RCC 7860 (cell line): Measurements from ENCODE around the gene FAM89B.

Source experiments
- DNase-seq: peaks from one replicate; pipeline ENCODE4 v3.0.0-alpha.2; 2015; ENCODE audit warnings: low spot score
- FAIRE-seq: peaks from 2 replicates; lab custom pipeline; 2012; peaks lifted over from hg19 to GRCh38; lab: Jason Lieb, UNC

Gene FAM89B

DNA sequence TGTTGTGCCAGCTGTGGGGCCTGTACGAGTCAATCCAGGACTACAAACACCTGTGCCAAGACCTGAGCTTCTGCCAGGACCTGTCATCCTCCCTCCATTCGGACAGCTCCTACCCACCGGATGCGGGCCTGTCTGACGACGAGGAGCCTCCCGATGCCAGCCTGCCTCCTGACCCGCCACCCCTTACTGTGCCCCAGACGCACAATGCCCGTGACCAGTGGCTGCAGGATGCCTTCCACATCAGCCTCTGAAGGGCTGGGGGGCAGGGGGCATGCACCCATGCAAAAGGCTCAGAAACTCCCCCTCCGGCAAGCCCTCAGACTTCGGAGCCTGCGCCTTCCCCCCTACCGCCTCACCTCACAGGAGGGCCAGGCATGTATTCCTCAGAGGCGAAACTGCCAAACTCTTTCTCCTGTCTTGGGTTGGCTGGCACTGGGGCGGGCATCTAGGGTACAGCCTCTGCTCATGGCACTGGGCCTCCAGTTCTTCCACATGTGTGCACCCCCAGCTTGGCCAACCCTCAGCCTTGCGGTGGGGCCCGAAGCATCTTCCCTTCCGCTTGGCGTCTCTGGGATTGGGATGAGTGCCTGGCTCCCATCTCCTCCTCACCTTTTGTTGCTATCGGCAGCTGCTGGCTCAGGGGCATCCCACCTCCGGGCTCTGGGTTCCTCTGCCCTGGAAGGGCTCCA is 1.2 kb downstream of the FAM89B start:
- DNase-seq, result no peak
- FAIRE-seq, result no peak

DNA sequence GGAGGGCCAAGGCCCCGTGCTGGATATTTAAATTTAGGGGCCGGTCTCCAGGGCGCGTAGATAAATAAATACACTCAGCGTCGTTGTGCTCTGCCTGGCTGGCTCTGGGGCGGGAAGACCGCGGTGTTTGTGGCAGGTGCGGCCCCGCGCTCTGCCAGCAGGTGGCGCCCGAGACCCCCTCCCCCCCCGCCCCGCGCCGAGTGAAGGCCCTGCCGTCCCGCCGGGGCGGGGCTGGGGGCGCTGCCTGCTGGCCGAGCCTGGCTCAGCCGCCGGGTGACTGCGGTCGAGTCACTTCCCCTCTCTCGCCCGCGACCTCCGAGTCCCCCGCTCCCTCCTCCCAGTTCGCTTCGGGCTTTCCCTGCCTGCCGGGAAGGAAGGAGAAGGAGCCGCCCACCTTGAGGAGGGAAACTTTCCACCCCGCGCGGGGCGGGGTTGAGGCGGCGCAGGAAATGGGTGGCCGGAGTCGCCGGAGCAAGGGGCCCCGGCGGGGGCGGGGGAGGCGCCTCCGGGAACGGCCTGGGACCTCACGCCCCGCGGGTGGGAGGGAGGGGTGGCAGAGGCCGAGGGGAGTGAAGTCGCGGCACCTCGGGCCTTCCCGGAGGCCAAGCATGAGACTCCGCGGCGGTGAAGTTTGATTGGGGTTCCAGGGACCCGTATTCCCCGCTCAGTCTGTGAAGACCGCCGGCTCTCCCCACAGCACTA is 1.9 kb downstream of the FAM89B start:
- FAIRE-seq (no peak), DNase-seq (peak; percentile 92)

DNA sequence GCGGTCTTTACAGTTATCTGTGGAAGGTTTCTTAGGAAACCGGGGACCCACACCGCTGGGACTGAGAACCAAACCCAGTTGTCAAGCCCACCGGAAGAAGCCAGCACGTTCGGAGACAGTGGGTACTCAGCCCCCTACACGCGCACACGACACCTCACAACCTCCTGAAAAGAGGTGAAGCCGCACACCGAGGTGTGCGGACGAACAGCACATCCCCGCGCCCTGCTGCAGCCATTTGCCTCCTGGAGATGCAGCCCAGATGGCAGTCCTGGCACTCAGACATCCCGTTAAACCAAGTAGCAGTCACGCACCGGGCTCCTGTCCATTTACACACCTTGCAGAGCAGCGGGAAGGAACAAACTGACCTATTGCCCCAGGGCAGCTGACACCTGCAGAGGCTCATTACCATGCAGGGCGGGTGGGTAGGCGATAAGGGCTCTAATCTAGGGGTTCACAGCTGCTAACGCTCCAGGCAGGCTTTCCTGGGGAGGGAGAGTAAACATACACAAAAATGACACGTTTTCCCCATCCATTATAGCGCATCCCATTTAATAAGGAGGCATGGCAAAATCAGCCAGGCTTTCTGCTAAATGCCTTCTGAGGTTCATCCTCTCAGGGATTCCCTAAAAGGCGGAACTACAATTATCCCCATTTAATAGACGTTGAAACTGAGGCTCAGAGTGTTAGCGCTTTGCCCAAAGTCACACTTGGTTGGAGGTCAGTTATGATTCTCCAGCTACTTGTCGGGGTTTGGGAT is 2.7 kb downstream of the FAM89B start:
- DNase-seq (no peak), FAIRE-seq (no peak)

DNA sequence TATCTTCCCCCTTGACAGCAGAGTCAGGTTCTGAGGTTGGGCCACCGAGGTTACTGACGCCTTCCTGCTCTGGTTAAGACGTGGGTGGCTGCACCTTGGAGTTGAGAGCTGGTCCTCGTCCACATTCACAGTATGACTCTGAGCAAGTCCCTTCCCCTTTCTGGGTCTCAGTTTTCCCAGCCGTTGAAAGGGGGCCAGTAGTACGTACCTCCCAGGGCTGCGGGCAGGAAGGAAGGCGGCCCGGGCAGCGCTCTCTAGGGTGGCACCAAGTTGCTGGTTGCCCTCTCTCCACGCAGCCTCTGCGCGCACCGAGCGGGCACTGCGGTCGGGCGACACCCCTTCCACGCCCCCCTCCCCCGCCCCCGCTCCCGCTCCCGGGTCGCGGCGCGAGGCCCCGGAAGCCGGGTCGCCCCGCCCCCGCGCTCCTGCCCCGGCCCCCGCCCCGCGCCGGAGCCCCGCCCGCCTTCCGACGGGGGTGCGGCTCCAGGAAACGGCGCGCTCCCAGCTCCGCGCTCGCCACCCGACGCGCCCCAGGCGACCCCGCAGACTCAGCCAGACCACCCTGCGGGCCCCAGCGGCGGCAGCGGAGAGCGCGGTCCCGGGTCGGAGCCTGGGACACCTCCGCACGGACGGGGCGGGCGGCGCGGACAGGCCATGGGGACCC is 3.4 kb downstream of the FAM89B start, which contains the start of gene EHBP1L1:
TSS of gene EHBP1L1 (plus strand) at position 486 of the 664 bp plus-strand sequence. CDS start 250 bp downstream, outside the sequence.
- DNase-seq, result peak; percentile 55
- FAIRE-seq, result no peak

DNA sequence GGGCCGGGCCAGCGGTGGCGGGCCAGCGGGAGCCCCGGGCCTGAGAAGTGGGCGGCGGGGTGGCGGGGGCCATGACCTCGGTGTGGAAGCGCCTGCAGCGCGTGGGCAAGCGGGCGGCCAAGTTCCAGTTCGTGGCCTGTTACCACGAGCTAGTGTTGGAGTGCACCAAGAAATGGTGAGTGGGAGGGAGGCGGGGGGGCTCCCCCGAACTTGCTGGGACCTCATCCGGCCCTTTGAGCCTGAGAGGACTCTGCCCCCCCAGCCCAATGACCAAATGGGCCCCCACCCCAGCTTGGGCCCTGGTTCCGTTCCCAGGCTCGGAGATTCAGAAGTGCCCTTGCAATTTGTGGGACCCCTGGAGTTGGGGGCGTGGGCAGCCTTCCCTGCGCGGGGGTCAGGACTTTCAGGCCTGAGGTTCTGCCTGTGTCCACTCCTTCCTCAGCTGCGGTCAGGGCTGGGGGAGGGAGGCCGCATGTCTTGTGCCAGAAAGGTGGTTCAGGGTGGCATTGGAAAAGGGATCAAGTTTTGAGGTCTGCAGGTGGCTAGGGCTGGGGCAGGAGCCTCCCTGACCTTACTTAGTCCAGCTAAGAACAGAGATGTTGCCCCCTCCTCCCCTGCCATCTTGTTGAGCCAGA is 4.0 kb downstream of the FAM89B start:
- no peak for DNase-seq
- no peak for FAIRE-seq

DNA sequence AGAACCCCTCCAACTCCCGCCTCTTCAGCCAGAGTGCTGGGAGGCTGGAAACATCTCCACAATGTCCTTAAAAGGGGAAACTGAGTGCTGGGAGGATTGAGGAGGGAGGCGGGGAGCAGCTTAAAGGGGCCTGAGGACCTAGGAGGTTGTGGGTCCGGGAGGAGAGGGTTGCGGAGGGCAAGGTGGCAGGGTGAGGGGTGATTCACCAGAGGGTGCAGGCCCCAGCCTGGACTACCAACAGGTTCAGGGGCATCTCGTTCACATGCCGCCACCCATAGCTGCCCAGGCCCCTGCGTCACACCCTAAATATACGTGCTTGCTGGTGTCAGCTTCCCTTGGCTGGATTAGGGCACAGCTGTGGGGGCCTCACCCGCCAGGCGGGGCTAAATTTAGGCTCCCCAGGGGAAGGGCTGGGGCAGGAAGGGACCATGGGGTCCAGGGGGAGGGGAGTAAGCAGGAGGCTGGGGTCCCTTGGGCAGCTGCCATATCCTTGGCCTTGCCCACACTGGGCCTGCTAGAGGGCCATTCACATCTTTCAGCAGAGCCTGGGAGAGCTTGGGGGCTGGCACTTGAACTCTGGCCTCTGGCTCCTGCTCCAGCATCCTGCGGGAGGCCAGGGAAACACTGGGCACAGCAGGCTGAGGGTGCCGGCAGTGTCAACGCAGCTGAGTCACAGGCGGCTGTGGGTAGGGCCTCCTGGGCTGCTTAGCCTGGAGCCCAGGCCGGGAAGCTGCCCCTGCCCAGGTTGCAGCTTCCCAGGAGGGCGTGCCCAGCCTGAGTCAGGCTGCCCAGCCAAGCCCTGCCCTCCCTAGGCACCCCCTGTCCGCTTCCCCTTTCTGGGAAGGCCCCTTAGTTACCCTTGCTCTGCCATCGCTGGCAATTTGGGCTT is 4.8 kb downstream of the FAM89B start:
- DNase-seq (peak; percentile 84), FAIRE-seq (peak; percentile 83)

DNA sequence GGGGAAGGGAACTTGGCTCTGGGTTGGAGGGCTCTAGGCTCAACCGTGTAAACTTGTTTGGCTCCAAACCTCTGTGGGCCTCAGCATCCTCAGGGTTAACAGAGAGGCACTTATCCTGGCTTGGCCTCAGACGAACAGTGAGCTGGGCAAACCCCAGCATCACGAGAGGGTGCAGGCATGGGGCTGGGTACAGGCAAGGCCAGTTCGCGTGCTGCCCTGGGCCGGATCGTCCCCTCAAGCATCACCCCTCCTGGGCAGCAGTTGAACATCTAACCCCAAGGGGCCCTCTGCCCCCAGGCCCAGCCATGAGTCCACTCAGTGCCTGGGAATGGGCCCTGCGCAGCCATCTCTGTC is 5.4 kb downstream of the FAM89B start:
- DNase-seq, result no peak
- no peak for FAIRE-seq

DNA sequence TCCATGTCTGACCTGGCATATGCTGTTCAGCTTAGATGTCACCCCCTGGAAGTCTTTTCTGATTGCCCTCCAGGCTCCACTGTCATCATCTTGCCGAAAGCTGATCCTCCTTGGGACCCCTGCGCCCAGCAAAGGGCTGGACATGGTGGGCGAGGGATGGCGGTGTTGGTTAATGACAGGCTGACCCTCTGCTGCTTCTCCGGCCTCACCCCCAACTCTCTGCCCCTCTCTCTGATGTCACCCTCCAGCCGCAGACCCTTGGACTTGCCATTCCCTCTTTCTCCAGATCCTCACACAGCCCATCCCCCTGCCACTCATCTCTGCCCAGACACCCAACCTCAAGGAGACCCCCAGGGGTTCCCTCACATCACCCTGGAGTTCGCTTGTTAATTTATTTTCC is 5.8 kb downstream of the FAM89B start:
- FAIRE-seq, result no peak
- DNase-seq, result no peak

DNA sequence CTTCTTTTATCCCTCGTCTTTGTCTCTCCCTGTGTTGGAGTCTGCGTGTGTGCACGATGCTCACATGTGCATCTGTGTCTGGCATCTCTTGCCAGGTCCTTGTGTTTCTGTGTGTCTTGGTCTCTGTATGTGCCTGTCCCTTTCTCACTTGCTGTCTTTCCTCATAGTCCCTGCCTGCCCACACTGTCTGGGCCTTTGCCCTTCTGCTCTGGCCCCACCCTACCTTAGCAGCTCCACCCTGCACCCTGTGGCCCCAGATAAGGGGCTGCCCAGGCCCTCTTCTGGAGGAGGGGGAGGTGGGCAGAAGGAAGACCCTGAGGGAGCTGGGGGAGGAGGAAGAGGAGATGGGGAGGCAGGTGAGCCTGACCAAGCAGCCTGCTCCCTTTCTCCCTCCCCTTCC is 6.3 kb downstream of the FAM89B start:
- DNase-seq, result no peak
- FAIRE-seq, result no peak

DNA sequence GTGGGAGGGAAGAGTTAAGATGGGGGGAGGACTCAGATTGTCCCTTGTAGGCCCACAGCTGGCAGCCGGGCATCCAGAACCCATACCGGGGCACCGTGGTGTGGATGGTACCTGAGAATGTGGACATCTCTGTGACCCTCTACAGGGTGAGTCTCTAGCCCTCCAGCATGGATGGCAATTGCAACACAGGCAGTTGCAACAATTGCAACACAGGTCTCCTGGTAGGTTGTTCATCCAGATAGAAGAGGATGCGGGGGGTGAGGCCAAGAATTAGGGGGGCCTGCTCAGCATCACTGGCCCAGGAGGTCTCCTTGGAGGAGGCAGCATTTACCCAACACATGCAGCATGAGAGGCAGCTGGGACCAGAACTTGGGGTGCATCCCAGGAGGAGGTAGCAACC is 7.0 kb downstream of the FAM89B start:
- FAIRE-seq, result no peak
- no peak for DNase-seq

DNA sequence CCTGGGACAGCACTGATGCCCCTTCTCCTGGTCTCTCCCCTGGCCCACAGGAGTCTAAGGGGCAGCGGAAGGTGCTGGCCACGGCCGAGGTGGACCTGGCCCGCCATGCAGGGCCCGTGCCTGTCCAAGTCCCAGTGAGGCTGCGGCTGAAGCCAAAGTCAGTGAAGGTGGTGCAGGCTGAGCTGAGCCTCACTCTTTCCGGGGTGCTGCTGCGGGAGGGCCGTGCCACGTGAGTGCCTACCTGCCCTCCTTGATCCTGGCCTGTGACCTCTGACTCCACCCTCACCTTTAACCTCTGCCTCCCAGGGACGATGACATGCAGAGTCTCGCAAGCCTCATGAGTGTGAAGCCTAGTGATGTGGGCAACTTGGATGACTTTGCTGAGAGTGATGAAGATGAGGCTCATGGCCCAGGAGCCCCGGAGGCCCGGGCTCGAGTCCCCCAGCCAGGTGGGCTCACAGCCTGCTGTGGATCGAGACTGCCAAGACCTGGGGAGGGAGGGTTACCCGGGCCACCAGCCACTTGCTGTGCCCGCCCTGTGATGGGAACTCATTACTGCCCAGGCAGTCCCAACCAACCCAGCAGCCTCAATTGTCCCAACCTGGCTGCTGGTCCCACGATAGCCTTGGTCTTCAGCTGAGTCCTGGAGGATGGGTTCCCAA is 7.8 kb downstream of the FAM89B start:
- DNase-seq (no peak), FAIRE-seq (no peak)

DNA sequence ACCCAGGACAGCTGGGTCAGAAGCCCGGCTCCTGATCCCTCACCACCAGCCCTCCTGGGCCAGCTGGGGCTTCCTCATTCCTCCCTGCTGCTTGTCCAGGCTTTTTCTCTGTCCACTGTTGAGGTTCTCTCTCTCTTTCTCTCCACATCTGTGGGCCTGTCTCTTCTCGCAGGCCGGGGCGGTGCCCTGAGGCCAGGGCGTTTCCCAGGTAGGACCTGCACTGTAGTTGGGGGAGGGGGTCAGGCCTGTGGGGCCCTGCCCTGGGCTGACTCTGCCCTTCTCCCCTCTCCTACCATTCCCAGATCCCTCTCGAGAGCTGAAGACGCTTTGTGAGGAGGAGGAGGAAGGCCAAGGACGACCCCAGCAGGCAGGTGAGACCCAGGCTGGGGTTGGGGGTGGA is 8.4 kb downstream of the FAM89B start:
- FAIRE-seq, result no peak
- no peak for DNase-seq

DNA sequence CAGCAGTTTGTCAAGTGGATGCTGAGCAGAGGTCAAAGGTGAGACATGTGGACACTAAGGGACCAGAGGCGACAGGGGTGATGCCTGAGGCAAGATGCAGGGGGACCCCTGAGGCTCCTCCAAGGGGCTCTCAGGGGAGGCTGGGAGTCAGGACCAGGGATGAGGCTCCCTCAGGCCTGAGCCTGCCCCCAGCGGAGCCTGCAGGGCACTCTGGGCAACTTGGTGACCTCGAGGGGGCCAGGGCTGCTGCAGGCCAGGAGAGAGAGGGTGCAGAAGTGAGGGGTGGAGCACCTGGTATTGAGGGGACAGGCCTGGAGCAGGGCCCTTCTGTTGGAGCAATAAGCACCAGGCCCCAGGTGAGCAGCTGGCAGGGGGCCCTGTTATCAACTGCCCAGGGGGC is 9.6 kb downstream of the FAM89B start:
- no peak for FAIRE-seq
- no peak for DNase-seq

DNA sequence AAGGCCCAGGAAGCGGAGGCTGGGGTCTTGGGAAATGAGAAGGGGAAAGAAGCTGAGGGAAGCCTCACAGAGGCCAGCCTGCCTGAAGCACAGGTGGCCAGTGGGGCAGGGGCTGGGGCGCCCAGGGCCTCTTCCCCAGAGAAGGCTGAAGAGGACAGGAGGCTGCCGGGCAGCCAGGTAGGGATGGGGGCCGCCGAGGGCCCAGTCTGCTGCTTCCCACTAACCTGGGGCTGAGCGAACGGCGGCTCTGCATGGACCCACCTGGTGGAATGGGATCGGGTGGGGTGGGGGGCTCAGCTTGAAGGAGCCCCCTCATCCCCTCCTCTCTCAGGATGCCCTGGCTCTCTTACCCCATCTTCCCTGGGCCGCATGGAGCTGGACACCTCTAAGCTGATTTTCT is 11.3 kb downstream of the FAM89B start:
- FAIRE-seq, result no peak
- DNase-seq, result no peak

DNA sequence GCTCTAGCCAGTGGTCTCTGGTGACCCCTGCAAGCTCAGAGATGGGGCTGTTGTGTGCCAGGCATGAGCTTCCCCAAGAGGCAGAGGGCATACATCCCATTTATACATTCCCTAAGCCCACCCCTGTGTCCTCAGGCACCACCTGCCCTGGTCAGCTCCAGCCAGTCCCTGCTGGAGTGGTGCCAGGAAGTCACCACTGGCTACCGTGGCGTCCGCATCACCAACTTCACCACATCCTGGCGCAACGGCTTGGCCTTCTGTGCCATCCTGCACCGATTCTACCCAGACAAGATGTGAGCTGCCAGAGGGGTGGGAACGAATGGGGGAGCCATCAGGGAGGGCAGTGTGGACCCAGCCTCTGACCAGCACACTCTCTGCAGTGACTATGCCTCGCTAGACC is 11.8 kb downstream of the FAM89B start:
- DNase-seq, result no peak
- no peak for FAIRE-seq

DNA sequence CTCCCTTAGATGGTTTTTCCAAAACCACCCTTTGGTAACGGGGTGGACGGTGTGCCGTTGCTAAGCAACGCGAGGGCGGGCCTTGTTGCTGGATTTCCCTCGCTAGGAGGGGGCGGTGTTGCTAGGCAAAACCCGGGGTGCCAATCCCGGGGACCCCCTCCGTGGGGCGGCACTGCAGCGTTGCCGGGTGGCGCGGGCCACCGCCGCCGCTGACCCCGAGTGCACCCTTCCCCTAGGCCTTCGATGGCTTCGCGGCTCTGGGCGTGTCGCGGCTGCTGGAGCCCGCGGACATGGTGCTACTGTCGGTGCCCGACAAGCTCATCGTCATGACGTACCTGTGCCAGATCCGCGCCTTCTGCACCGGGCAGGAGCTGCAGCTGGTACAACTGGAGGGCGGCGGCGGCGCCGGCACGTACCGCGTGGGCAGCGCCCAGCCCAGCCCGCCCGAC is 12.4 kb downstream of the FAM89B start:
- DNase-seq, result no peak
- FAIRE-seq, result no peak

DNA sequence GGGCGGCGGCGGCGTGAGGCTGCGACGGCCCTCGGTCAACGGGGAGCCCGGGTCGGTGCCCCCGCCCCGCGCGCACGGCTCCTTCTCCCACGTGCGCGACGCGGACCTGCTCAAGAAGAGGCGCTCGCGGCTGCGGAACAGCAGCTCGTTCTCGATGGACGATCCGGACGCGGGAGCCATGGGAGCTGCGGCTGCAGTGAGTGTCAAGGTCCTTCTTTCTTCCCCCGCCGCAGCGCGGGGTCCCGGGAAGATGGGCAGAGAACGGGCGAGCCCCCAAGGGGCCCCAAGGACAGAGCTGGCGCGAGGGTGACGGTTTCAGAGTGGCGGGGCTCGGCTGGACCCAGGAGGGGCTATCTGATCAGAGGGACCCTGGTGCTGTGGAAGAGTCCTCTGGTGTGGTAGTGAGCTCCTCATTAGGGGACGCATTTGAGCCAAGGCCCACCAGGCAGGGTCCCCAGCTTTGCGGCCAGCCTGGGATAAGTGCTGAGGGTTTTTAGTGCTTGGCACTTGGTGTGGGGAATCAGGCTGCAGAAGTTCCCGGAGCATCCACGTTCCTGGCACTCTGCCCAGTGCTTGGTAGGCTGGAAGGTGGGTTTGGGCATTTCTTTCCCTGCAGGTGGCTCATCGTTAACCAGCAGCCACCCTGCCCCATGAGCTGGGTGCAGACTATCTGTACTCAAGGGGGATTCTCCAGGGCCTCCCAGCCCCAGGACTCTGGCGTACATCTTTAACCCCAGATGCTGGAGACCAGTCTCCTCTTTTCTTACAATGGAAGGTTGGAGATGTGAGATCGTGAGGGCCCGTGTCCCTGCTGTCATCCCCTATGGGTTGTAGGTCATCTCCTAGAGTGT is 13.3 kb downstream of the FAM89B start:
- no peak for FAIRE-seq
- DNase-seq, result no peak

DNA sequence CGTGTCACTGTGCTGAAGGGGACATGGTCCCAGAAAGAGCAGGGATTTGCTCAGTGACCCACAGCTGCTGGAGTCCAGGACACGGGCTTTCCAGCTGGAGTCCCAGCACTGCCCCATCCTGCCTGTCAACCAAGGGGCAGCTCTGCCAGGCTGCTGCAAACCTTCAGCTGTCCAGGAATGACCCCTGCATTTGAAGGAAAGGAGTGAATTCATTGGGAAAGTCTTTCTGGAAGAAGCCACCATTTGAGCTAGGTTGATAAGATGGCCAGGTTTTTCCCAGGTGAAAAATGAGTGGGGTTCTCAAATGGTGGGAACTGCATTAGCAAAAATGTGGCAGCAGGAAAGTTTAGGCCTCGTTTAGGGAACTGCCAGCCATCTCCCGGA is 13.9 kb downstream of the FAM89B start:
- no peak for FAIRE-seq

More for the DNA sequence above, 13.9 kb downstream of the FAM89B start:
- DNase-seq, result no peak
